GM18502 (cell line): ENCODE measurements around the gene BATF3.
"Not testable (repeated sequence)": the region's sequence is repeated elsewhere in the genome, so short reads cannot be mapped to it uniquely, and the experiment has no call there.

Experiments
- ATAC-seq: cut with Tn5 transposase; IDR thresholded peaks from one replicate; pipeline ENCODE4 v1.9.1; 2021; ENCODE audit warnings: mild to moderate bottlenecking; ENCODE audit not compliant: unreplicated experiment, poor library complexity

BATF3 gene

GRCh38 chr1:212639524-212639923 lies 60.1 kb downstream of the BATF3 start:
- ATAC-seq: not testable (repeated sequence)

DNA sequence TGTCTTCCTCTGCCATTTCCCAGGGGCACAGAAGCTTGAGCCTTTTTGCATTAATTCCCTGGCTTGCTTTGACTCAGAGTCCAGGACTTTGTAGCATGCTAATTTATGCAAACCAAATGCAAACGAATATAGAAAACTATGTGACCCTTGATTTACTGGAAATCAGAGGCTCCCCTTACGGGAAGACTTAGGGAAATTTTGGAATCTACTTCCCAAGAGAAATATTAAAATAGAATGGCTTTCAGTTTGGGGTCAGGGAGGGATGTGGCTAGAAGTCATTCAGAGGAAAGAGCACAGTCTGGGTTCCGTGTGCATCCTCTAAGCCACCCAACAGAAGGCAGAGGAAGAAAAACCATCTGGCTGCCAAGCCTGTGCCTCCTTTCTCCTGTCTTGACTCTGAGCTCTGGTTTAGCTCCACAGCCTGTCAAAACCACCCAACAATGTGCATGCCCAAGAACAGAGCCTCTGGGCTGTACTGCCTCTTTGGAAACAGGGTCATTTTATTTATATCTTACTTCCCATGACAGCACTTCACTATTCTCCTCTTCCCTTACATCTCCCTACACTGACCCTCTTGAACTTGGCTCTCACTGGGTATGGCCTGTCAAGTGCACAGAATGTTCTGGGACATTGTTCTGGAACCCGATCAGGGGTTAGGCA lies 61.0 kb downstream of the BATF3 start:
- ATAC-seq: no peak

GRCh38 chr1:212637902-212638301 lies 61.7 kb downstream of the BATF3 start:
- ATAC-seq: no peak
